HG03066 (cell line): ENCODE measurements around the gene RNASE7.
"Not testable (repeated sequence)": the region's sequence is repeated elsewhere in the genome, so short reads cannot be mapped to it uniquely, and the experiment has no call there.

Experiments used
- ATAC-seq: cut with Tn5 transposase; IDR thresholded peaks from one replicate; pipeline ENCODE4 v1.9.1; 2021; ENCODE audit warnings: low read depth; ENCODE audit not compliant: unreplicated experiment

Gene RNASE7

DNA sequence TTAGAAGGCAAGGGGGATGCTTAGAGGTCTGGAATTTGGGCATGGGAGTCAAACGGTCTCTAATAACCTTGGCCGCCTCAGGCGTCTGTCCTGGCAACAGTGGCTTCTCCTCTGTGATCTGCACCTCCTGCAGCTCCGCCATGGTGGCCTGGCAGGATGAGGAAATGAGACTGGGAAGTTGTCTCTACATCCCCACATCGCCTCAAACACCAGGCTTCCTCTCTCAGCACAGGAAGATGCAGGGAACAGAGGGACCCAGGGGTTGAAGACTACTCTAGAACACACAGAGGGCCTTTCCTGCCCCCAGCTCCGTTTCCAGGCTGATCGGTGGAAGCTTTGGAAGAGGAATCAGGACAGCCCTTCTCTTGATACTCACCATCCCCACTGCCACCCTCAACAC, 19.0 kb upstream of the RNASE7 start:
- no peak for ATAC-seq

DNA sequence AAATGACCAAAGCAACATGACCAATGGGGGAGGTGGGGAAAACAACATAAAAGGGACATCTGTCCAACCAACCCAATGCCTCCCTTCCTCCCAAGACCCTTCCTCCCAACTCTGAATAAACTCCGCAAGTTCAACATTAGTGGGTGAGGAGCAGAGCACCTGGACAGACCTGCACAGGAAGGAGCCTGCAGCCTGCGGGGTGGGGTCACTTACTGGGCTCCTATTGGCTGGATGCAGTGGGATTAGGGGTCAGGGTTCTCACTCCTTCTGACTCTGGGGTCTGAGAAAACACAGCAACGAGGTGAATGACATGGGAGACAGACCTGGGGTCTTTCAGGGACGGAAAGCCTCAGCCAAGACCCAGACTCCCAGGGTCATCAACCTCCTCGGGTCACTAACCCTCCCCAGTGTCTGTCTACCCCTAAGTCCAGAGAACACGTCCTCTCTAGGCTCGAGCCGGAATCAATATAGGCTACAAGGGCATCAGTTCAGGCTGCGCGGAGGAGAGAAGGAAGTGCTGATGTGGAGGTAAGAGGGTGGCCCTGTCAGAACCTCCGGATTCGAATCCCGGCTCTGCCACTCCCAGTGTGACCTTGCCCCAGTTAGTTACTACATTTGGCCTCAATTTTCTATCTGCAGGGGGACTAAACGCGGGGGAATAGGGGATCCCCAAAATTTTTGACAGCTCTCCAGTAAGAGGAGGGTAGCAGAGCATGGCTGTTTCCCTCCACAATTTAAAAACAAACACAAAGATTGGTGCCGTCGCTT, 18.2 kb upstream of the RNASE7 start:
- no peak for ATAC-seq

DNA sequence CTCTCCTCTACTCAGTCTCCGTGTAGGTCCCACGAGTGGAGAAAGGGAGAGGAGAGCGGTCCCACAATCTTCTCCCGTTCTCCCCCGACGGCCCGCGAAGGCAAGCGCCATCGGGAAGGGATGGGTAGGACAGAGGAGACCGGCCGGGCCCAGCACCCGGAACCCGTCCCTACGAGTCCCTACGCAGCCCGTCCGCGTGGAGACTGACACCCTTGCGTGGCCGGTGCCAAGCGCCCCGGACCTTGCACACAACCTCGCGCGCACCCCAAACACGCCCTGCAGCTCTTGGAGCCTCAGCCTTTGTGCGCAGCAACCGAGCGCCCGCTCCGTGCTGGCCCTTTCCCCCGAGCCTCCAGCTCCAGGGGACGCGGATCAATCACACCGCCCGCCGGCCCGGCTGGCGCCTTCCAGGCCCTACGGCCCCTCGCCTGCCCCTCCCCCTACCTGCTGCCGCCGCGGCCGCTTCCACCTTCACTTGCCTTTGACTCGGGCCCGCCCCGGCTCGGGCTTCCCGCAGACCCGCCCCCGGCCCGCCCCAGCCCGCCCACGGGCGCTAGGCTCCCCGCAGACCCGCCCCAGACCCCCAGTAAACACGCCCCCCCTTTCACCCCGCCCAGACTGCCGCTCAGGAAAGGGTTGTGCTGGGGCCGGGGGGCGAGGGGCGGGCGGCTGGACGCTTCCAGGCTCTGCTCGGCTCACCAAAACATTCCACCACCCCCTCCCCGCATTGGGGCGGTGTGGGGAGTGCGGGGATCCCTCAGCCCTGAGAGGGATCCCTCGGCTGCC, 17.4 kb upstream of the RNASE7 start, which contains the start of gene NDRG2:
TSS of gene NDRG2 (minus strand) at position 477 of the 786 bp plus-strand sequence. CDS start 1,746 bp downstream, outside the sequence.
- no peak for ATAC-seq

DNA sequence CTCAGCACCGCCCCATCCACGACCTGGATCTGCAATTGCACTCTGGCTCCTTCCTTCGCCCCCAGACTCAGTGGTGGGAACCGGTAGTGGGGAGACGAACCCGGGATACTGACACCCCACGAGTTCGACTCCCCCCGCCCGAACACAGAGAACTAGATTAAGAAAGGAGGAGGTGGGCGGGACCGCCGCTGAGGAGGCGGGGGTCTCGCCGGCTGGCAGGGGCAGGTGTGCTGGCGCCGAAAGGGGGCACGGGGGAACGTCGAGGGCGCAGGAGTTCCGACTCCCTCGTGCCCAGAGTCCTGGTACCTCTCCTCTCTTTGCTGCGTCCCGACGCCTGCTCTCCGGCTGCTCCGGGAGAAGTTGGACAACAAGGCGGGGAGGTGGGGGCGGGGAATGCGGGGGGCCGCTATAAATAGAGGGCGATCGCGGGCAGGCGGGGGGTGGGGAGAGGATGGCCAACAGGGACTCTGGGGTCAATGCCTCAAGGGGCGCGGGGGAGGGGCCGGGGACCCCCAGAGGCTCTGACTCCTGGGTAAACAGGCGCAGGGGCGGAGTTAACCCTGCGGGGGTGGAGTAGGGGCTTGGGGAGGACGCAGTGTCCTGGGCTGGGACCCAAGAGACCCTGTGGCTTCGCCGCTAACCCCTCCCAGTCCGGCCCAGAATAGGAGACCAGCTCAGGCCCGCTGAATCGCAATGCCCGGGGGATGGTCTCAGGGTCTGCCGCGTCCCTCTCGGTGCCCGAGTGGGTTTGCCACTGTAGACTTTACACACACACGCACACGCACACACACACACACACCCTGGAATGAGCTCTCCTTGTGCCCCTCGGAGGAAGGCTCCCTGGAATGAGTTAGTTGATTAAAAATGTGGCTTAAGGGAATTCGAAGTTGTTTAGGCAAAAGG, 16.5 kb upstream of the RNASE7 start:
- no peak for ATAC-seq

DNA sequence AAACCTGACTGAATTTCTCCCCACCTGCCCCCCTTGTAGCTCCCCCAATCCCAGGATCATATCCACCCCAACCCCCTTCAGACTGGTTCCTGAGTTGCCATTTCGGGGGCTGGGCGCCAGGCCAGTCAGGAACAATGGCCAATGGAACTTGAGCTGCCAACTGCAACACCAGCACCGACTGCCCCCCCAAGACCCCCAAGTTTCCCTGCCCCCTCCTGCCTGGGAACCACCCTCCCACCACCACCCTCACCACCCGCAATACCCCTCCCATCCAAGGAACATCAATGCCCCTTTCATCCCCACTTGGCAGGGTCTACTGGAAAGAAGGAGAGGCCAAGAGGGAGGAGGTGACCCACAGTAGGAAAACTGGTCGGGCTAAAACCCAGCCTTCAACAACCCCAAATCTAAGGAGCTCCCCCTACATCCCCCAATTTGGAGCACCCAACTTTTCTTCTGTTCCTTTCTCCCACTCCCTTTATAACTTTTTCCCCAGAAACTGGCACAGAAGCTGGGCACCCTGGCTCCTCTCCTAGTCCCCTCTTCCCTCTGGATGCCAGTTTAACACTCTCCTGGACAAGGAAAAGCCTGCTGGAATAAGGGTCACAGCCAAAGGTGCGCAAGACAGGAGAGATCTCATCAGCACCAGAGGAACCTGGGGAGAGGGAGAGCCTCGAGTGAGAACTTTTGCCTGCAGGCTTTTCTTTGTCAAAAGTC, 15.7 kb upstream of the RNASE7 start:
- no peak for ATAC-seq

DNA sequence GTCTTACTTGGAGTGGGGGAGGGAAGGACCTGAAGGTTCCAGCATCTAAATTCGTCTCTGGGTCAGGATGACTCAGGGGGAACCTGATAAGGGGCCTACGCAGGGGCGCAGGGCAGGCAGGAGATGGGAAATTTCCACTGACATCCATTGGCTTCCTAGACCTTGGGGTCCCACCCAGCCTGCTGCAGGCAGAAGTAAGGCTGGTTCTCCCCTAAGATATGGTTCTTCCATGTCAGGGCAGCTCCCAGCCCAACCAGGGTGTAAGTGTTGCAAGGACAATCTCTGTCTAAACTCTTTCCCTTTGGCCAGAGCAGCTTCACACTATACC, 15.2 kb upstream of the RNASE7 start:
- no peak for ATAC-seq

DNA sequence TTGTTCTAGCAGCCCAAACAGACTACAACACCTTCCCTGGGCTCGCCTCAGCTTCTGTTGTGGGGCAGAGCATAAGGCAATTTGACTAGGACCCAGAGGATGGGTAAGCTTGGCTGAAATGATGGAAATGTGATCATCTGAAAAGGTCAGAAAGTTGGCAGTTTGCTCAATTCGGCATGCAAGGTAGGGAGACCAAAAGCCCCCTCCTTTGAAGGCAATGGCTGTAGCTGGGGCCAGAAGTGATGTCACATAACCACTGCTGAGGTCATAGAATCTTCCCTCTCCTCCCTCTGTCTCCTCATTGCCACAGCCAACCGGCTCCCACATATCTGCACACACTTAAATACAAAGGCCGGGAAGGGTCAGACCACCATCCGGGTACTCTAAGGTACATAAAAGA, 12.2 kb upstream of the RNASE7 start, which contains the start of gene TPPP2:
TSS of gene TPPP2 (plus strand) at position 301 of the 400 bp plus-strand sequence. CDS start 365 bp downstream, outside the sequence.
- no peak for ATAC-seq

DNA sequence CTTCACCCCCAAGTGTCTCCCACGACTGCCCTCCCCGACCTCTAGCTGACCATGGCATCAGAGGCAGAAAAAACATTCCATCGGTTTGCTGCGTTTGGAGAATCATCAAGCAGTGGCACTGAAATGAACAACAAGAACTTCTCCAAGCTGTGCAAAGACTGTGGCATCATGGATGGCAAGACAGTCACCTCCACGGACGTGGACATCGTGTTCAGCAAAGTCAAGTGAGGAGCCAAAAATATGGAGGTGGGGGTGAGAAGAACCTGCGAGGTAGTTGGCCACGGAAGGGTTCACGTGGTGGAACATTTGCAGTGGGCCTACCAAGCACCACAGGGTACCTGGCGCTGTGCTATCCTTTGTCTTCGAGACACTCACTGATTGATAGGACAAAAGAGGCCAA, 11.6 kb upstream of the RNASE7 start:
- ATAC-seq = no peak

DNA sequence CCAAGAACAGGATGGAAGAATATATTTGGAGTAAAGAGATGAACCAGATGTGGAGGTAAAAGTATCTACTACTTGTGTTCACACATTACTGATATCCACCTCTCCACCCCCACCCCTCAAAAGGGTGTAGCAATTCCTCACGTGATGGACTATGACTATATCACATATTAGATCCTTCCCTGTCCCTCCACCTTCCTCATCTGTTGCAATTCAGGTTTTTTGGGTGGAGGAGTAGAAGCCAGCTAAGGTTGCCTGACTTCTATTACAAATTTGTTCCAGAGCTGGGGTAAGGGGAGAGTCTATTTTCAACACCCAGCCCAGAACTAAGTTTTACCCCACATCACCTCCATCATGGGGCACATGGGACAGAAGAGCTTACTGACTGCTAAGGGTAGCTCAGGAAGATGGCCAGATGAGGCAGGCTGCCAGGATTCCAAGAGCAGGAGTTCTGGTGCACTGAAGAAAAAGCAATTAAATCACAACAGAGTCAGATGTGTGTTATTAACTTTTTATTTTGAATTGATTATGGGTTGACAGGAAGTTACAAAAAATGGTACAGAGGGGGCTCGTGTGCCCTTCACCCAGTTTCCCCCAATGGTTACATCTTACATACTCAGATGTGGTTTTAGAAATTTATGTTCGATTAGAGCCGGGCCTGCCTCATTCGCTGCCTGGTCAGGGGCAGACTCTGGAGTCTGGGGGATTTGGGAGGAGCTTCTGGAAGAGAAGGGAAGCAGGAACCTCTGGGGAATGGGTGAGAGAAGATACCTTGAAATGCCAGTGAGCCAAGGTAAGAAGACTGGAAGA, 9.6 kb upstream of the RNASE7 start:
- no peak for ATAC-seq

DNA sequence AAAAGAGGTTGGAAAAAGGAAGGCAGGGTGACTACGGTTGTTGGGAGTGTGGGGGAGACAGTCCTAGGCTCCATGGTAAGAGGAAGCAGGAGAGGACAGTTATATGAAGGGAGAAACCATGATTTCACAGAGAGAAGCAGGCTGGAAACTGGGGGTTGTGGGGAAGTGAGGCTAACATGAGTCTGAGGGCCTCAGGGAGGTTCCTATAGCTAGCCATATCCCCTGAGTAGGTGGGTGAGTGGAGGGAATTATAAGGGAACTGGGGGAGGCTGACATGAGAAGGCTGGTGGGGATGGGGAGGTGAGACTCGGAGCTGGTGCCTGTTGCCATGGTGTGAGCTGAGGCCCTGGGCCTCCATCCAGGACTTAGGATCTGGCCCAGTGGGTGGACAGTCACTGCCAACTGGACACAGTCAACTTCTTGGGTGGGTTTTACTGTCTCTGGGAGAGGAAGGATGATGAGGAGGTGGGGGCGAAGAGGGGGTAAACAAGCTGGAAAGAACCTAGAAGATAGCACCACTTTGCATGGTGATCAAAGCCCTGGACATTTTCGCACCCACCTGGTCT, 8.9 kb upstream of the RNASE7 start:
- ATAC-seq = no peak

DNA sequence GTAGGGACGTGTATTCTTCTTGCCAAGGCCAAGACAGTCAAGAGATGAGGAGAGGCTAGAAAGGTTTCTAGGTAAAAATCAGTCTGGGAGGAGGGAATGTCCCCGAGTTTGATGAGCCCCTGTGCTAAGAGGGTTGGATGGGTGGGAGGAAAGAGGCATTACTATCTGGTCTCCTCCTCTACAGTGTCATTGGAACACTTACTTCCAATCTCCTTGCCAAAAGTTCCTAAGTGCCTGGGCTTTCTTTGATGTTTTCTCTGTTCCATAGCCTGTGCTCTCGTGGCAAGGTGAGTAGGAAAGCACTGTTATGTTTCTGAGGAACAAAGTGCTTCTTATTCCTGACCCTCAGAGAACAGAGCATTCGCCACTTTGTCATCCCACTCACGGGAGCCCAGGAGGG, 7.5 kb upstream of the RNASE7 start, which contains the start of gene RNASE13:
TSS of gene RNASE13 (minus strand) at position 101 of the 400 bp plus-strand sequence. CDS start 519 bp downstream, outside the sequence.
- ATAC-seq = no peak

DNA sequence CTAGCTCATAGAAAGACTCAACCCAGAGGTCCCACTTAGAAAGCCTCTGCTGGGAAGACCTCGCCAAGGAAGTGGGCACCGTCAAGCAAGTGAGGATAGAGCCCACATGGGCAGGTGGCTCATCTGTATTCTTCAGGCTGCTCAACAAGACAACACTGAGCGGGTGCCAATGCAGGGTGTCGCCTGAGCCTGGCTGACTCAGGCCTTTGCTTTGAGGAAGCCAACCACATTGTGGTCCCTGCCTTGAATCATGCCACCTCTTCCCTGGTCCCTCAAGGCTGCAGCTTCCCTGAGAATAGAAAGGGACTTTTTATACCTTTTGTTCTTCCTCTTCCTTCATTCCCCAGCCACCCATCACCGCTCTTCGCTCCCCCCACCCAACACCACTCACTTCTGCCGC, 5.4 kb upstream of the RNASE7 start:
- ATAC-seq = no peak

DNA sequence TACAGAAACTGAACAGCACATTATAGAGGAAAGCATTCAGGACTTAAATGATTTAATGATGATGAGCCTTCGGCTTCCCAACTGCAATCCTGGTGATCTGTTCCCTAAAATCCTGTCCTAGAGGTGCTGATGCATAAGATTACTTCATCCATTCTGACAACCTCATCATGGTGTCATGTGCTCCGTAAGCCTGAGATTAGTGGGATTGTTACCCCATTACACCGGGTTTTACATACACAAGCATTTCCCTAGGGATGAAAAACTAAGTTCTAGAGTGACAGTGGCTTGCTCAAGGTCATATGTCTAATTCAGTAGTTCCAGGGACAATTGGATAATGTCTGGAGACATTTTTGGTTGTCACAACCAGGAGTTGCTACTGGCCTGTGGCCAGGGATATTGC, 5.0 kb upstream of the RNASE7 start:
- no peak for ATAC-seq

DNA sequence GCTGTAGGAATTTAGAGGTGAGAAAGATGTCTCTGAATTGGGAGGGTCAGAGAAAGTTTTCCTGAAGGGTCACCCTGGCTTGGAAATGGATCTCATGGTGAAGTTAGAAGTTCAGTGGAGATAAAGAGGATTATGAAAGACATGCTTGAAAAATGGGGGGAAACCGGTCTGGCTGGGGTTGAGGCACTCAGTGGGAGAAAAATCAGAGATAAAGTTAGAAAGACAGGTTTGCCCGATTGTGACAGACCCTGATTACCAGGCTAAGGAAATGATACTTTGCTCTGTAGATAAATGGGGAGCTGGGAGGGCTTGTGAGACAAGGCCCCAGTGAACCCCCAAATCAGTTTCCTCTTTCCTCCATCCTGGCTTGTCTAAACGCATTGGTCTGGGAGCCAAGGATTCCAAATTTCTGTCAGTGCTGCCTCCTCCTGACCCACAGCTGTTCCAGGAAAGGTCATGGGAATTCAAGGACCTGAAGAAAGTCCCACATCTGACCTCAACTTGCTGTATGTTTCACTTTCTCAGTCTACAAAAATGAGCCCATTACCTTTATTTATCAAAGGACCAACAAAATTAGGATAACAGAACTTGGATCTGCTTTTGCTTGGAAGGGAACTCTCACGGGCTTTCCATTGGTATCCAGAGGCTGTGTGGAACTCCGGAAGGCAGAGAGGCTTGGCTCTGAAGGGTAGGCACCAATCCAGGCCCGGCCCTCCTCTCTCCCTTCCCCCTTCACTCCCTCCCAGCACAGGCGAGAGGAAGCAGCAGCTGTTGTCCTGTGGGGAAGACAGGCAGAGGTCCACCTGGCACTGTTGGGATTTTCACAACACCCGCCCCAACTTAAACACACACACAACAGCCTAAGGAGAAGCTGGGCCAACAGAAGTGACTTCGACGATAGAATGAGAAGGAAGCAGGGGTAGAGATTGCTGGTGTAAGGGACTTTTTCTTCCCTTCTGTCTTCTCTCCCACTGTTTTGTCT, 3.4 kb upstream of the RNASE7 start:
- no peak for ATAC-seq

DNA sequence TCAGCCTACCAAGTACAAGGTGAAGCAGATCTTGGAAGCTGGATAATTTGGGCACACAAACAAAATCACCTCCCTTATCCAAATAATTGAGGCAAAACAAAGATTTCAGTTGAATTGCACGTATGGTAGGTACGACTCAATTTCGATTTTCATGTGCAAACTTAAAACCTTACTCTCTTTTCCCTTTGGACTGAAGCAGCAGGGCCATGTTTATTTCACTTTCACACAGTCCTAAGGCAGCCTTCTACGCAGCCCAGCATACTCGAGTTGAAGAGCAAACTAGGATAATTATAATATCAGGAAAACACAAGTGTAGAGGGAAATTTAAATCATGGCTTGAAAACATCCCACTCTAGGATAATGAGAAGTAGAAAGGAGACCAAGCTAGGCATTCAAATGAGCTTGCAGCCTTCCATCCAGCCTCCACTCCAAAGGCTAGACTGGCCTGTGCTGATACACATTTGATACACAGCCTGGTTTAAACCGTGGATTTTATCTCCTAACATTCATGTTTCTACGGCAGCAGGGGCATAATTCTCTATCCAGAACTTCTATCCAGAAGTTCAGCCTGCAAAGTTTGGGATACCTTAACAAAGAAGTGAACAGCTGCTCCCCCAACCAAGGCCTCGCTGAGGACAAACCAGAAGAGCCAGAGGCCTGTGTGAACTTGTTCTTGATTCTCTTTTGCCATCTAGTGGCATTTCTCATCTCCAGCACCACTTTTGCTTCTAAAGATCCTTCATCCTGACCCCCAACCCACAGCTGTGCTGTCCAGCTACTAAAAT, 2.4 kb upstream of the RNASE7 start:
- ATAC-seq = no peak

DNA sequence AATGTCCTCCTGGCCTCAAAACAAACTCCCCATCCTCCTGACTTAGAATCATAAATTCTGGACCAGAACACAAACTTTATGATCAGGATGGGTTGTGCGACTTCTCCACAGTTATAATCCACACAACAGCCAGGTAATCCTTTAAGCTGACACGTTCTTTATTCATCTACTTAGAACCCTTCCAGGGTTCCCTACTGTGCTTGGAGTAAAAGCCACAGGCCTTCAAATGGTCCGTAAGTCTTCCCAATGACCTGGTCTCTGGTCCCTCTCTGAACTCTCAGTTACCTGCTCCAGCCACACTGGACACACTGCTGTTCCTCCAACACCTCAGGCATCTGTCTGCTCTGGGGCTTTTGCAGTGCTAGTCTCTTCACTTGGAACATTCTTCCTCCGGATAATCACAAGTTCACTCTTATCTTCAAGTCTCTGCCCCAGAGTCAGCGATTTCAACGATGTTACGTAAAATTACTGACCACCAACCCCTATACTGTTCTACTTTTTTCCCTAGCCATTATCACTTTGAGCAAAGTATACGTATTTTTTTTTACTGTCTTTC, 1.7 kb upstream of the RNASE7 start:
- no peak for ATAC-seq

DNA sequence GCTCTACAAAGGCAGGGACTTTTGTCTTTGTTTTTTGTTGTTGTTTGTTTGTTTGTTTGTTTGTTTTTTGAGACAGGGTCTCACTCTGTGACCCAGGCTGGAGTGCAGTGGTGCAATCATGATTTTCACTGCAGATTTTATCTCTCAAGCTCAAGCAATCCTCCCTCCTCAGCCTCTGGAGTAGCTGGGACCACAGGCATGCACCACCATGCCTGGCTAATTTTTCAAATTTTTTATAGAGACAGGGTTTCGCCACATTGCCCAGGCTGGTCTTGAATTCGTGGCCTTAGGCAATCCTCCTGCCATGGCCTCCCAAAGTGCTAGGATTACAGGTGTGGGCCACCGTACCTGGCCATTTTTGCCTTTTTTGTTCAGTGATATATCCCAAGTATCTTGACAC, 1.2 kb upstream of the RNASE7 start:
- not testable (repeated sequence) for ATAC-seq
